NCI-H748 (cell line): Measurements from ENCODE around the gene VRK3.

Experiments
- DNase-seq: peaks from one replicate; lab custom pipeline; 2025; ENCODE audit not compliant: unreplicated experiment; lab: John Stamatoyannopoulos, UW

VRK3 gene

GRCh38 chr19:50036908-50037307, 11.7 kb upstream of the VRK3 start:
- no peak for DNase-seq

GRCh38 chr19:50030937-50031336, 5.8 kb upstream of the VRK3 start:
- no peak for DNase-seq

GRCh38 chr19:50030225-50030624, 5.1 kb upstream of the VRK3 start:
- no peak for DNase-seq

DNA sequence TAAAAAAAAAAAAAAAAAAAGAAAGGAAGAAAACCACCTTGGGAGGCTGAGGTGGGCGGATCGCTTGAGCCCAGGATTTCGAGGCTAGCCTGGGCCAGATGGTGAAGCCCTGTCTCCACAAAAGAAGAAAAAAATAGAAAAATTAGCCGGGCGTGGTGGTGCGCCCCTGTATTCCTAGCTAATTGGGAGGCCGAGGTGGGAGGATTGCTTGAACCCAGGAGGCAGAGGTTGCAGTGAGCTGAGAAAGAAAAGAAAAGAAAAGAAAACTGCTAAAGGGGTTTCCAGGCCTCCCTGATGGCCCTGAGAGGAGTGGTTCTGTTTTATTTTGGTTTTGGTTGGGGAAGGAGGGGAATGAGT, 1.4 kb upstream of the VRK3 start:
- DNase-seq: no peak

GRCh38 chr19:50025794-50026549, 800 bp upstream of the VRK3 start, which contains the start of gene ZNF473:
TSS of gene ZNF473 (plus strand) at chr19:50026005. CDS start at chr19:50031083, 5,078 bp downstream.
- DNase-seq: peak; percentile 99

DNA sequence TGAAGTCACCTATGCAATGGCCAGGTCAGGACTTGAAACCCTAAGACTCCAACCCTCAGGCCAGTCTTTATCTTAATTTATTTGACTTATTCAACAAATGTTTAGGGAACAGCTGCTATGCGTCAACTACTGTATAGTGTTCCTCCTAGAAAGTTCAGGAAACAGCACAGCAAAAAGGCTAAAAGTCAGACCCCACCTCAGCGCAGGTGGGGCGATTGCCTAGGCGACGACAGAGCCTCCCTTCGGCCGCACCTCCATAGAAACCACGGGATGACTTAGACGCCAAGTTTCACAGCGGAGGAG, 502 bp downstream of the VRK3 start:
- peak; percentile 62 for DNase-seq

DNA sequence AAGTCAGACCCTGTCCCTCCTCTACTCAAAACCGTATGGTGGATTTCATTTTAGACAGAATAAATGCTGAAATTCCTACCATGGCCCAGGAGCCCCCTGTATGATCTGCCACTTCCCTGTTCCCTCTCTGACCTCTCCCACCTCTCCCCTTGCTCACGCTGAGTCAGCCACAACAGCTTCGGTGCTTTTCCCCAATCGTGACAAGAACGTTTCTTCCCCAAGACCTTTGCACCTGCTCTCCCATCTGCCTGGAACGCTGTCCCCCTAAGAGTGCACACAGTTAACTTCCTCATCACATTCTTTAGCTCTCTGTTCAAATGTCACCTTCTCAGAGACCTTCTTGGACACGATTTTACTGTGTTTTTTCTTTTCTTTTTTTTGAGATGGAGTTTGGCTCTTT, 2.3 kb downstream of the VRK3 start:
- no peak for DNase-seq

- no peak for DNase-seq
These were observed 4.7 kb downstream of the VRK3 start for GRCh38 chr19:50020481-50020880.

GRCh38 chr19:50016225-50016807, 8.9 kb downstream of the VRK3 start:
- no peak for DNase-seq

DNA sequence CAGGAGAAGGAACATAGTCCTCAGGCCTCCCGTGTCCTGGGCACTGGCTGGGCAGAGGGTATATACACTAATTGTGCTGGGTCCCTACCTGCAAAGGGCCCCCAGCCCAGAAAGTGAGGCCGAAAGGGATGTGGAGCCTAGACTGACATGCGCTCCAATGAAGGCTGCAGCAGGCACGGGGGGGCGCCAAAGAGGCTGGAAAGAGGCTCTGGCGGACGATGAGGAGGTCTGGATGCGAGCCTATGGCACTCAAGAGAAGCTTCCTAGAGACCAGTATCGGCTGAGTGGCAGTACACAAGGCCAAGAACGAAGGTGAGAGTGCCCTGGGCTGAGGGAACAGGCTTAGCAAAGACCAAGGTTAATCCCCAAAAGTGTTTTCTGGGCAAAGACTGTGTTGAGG, 16.6 kb downstream of the VRK3 start:
- no peak for DNase-seq

DNA sequence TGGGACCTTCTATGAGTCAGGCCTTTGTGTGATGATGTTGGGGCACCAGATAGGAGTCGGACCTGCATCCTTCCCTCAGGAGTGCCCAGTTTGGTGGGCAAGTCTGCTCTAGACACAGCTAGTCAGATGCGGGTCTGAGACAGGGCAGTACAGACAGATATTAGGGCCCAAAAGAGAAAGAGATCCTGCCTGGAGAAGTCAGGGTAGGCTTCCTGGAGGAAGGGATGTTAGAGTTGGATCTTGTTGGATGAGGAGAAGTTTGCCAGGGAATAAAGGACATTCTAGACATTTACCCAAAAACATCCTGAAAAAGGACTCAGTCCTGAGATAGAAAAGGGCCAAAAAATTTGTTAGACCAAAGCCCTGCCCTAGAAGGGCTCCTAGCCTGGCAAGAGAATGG, 17.2 kb downstream of the VRK3 start:
- DNase-seq: no peak

- no peak for DNase-seq
These were observed 18.0 kb downstream of the VRK3 start for GRCh38 chr19:50007170-50007569.

- no peak for DNase-seq
These were observed 19.7 kb downstream of the VRK3 start for GRCh38 chr19:50005428-50005827.

DNA sequence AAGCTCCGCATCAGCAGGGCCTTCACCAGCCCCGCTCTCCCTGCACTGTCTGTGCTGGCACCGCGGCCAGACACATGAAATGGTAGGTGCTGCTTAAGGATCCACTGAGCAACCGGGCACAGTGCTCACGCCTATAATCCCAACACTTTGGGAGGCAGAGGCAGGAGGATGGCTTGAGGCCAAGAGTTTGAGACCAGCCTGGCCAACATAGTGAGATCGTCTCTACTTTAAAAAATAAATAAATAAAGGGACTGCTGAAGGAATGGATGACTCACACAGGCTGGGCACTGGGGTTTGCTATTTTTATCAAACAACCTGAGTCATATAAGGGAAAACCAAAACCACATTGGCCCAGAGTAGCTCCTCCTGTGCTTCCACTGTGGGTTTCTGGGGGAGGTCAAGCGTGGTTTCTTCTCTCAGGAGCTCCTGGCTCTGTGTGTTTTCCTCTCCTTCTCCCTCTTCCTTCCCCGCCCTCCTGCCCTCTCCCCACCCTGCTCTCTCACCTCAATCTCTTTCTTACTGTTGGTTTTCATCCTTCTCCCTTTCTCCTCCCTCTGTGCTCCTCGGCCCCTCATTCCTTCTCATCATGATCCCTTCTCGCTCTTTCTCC, 21.3 kb downstream of the VRK3 start:
- no peak for DNase-seq

DNA sequence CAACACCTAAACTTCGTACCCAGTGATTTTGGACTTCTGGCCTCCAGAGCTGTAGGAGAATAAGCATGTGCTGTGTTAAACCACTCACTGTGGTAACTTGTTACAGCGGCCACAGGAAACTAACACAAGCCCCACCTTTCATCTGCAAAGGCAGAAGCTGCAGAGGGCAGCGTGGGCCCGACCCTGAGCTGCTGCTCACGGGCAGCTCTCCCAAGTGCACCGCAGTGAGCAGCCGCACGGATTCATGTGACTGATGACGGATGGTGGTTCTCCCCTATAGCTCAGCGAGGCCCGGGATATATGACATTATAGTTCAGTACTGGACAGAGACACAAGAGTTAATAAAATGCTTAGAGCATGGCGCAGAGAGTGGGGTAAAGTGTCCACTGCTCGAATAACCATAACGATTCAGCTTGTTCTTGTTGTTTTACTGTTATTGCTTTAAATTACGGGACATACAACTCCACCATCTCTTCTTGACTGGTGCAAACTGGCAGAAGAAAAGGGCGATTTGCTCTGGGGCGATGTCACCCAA, 21.9 kb downstream of the VRK3 start:
- no peak for DNase-seq

GRCh38 chr19:50002386-50002960, 22.7 kb downstream of the VRK3 start:
- DNase-seq: no peak

DNA sequence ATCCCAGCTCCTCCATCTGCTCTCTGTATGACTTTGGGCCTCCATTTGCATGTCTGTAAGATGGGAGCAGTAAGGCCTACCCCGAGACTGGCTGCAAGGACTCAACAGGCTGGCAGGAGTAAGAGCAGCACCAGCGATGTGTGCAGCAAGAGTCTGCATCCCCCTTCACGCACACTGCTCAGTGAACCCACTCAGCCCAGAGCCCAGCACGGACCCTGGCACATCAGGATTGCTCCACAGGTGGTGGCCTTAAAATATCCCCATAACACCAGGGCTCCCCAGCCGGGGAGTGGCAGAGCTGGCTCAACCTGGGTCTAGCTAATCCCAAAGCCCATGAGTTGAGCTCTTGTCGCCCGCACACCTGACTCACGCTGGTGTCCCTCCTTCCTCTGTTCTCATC, 23.4 kb downstream of the VRK3 start:
- DNase-seq: no peak

- no peak for DNase-seq
These were observed 24.2 kb downstream of the VRK3 start for GRCh38 chr19:50000841-50001557.

- no peak for DNase-seq
These were observed 24.9 kb downstream of the VRK3 start for GRCh38 chr19:50000038-50000840.

DNA sequence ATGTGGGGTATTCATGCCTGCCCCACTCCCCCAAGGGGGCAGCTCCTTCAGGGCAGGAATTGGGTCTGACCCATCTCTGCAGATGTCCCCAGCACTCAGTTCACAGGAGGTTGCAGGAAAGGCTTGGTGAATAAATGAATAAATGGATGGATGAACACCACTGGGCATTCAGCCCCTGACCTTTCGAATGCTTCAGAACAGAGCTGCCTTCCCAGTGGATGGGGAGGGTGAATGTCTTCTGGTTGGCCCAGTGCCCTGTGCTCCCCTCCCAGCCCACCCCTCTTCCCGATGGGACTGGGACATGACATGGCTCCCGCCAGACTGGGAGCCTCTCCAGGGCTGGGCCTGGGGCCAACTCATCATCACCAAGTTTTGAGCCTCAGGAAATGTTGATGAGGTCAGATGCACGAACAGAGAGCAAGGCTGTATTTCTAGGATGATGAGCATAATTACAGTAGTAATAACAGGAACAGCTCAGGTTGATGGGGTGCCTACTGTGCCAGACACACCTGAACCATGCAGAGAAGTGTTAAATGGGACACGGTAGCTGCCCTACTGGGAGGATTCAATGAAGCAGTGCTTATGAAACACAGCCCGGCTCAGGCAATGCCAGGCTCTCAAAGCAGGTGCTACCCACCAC, 25.7 kb downstream of the VRK3 start:
- DNase-seq: no peak
